PC-9 (cell line): ENCODE results near the gene MYO1G.

Experiments used
- EZH2 ChIP-seq: fragments of 200-600 bp; sonication (generic); IDR thresholded peaks from 2 replicates; pipeline ENCODE4 v1.8.0; 2017; ENCODE audit warnings: antibody characterized with exemption, low read depth
- TF ChIP-seq, protein P1 (sequence below): fragments of 200-600 bp; sonication (generic); conservative IDR thresholded peaks from 2 replicates; pipeline ENCODE4 v1.6.1; 2017; ENCODE audit warnings: mixed run types, antibody characterized with exemption, mild to moderate bottlenecking, moderate library complexity

DNA sequence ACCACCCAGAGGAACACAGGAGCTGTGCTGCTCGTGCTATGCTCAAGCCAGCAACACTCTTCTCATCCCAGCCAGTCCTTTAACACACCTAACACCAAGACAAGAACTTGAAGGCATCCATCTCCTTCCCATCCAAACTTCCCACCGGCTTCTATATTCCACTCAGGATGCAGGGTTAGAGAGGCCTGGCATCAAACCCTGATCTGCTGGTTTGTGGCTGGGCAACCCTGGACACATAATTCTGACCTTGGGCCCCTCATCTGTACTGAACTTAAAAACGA, 5.6 kb upstream of the MYO1G start:
- TF ChIP-seq, protein P1, sequence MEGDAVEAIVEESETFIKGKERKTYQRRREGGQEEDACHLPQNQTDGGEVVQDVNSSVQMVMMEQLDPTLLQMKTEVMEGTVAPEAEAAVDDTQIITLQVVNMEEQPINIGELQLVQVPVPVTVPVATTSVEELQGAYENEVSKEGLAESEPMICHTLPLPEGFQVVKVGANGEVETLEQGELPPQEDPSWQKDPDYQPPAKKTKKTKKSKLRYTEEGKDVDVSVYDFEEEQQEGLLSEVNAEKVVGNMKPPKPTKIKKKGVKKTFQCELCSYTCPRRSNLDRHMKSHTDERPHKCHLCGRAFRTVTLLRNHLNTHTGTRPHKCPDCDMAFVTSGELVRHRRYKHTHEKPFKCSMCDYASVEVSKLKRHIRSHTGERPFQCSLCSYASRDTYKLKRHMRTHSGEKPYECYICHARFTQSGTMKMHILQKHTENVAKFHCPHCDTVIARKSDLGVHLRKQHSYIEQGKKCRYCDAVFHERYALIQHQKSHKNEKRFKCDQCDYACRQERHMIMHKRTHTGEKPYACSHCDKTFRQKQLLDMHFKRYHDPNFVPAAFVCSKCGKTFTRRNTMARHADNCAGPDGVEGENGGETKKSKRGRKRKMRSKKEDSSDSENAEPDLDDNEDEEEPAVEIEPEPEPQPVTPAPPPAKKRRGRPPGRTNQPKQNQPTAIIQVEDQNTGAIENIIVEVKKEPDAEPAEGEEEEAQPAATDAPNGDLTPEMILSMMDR = no peak
- no peak for TF ChIP-seq EZH2
